Mesenchymal stem cell (in vitro differentiated cells and primary cell): ENCODE results near the gene PTPRU.

ENCODE experiments used
- DNase-seq: peaks from one replicate; pipeline ENCODE4 v3.0.0-alpha.2; 2013
- H2AFZ ChIP-seq: one replicate; pipeline ENCODE4 v1.6.1; 2013; ENCODE audit warnings: low read depth, mild to moderate bottlenecking, control low read depth, inconsistent platforms, low read length, moderate library complexity
- H2AK5ac ChIP-seq: 2 replicates; pipeline ENCODE4 v1.6.1; 2013; ENCODE audit warnings: low read length, moderate library complexity, mild to moderate bottlenecking, inconsistent platforms; ENCODE audit not compliant: severe bottlenecking
- H2BK120ac ChIP-seq: one replicate; pipeline ENCODE4 v1.6.1; 2013; ENCODE audit warnings: low read depth, mild to moderate bottlenecking, inconsistent platforms, low read length, moderate library complexity
- H2BK12ac ChIP-seq, 2 experiments: one replicate each; pipeline ENCODE4 v1.6.1; 2013; ENCODE audit warnings: inconsistent platforms in 2 of 2, low read length in 2 of 2, mild to moderate bottlenecking in 2 of 2, moderate library complexity in 2 of 2, control low read depth in 1 of 2
- H2BK15ac ChIP-seq: one replicate; pipeline ENCODE4 v1.6.1; 2013; ENCODE audit warnings: mild to moderate bottlenecking, low read depth, inconsistent platforms; ENCODE audit not compliant: poor library complexity, severe bottlenecking
- H2BK5ac ChIP-seq: 2 replicates; pipeline ENCODE4 v1.6.1; 2013; ENCODE audit warnings: low read depth, mild to moderate bottlenecking, low read length, control low read depth, inconsistent platforms; ENCODE audit not compliant: poor library complexity, severe bottlenecking
- H3K14ac ChIP-seq, 2 experiments: one replicate each; pipeline ENCODE4 v1.6.1; 2013; ENCODE audit warnings: inconsistent platforms in 2 of 2, low read length in 2 of 2, control low read depth in 1 of 2, mild to moderate bottlenecking in 1 of 2, moderate library complexity in 1 of 2
- H3K18ac ChIP-seq, 2 experiments: one replicate each; pipeline ENCODE4 v1.6.1; 2013; ENCODE audit warnings: inconsistent platforms in 2 of 2, low read length in 2 of 2, control low read depth in 1 of 2, low read depth in 1 of 2, mild to moderate bottlenecking in 1 of 2
- H3K23ac ChIP-seq, 2 experiments: one replicate each; pipeline ENCODE4 v1.6.1; 2013; ENCODE audit warnings: inconsistent platforms in 2 of 2, low read length in 2 of 2, mild to moderate bottlenecking in 2 of 2, moderate library complexity in 2 of 2, control low read depth in 1 of 2
- H3K27ac ChIP-seq: 2 replicates; pipeline ENCODE4 v1.5.1; 2013; ENCODE audit warnings: mild to moderate bottlenecking, moderate library complexity, low read length, control low read depth, inconsistent platforms; ENCODE audit not compliant: poor library complexity, severe bottlenecking
- H3K27me3 ChIP-seq, 2 experiments: 2 replicates each; pipeline versions ENCODE4 v1.6.1 to v1.7.0; 2013; ENCODE audit warnings: low read length in 2 of 2, mild to moderate bottlenecking in 2 of 2, moderate library complexity in 2 of 2, control low read depth in 1 of 2, inconsistent platforms in 1 of 2; ENCODE audit not compliant: control insufficient read depth in 1 of 2, insufficient read depth in 1 of 2
- H3K36me3 ChIP-seq, 2 experiments: 2 replicates each; pipeline versions ENCODE4 v1.6.1 to v1.7.0; 2013; ENCODE audit warnings: low read length in 2 of 2, control low read depth in 1 of 2, inconsistent platforms in 1 of 2, low read depth in 1 of 2, mild to moderate bottlenecking in 1 of 2; ENCODE audit not compliant: insufficient read depth in 2 of 2, control insufficient read depth in 1 of 2
- H3K4ac ChIP-seq, 2 experiments: one replicate each; pipeline ENCODE4 v1.6.1; 2013; ENCODE audit warnings: inconsistent platforms in 2 of 2, low read length in 2 of 2, mild to moderate bottlenecking in 2 of 2, moderate library complexity in 2 of 2, control low read depth in 1 of 2, low read depth in 1 of 2
- H3K4me1 ChIP-seq: 2 replicates; pipeline ENCODE4 v1.6.1; 2013; ENCODE audit warnings: low read depth, low read length, control low read depth; ENCODE audit not compliant: control insufficient read depth, insufficient read depth
- H3K4me2 ChIP-seq: 2 replicates; pipeline ENCODE4 v1.6.1; 2013; ENCODE audit warnings: low read length, mild to moderate bottlenecking, inconsistent platforms; ENCODE audit not compliant: poor library complexity, severe bottlenecking
- H3K4me3 ChIP-seq, 2 experiments: 2 replicates each; pipeline versions ENCODE4 v1.5.1 to v1.7.0; 2013; ENCODE audit warnings: low read length in 2 of 2, mild to moderate bottlenecking in 2 of 2, control low read depth in 1 of 2, low read depth in 1 of 2; ENCODE audit not compliant: insufficient read depth in 1 of 2
- H3K79me1 ChIP-seq: replicated peaks from 2 replicates; pipeline ENCODE4 v1.6.1; 2013; ENCODE audit warnings: mild to moderate bottlenecking, control low read depth, low read length, inconsistent platforms; ENCODE audit not compliant: poor library complexity, severe bottlenecking
- H3K9ac ChIP-seq: 2 replicates; pipeline ENCODE4 v1.7.0; 2013; ENCODE audit warnings: mild to moderate bottlenecking, low read length, moderate library complexity
- H3K9me3 ChIP-seq: 2 replicates; pipeline ENCODE4 v1.7.0; 2013; ENCODE audit warnings: mild to moderate bottlenecking, low read length; ENCODE audit not compliant: control insufficient read depth
- H4K8ac ChIP-seq: one replicate; pipeline ENCODE4 v1.6.1; 2013; ENCODE audit warnings: inconsistent platforms, mild to moderate bottlenecking, low read length, moderate library complexity
- H4K91ac ChIP-seq: one replicate; pipeline ENCODE4 v1.6.1; 2013; ENCODE audit warnings: mild to moderate bottlenecking, low read length, inconsistent platforms
- WGBS: methylation state at CpG from one replicate; pipeline ENCODE4 v1.1.7; 2013; ENCODE audit warnings: mixed read lengths; 5-methylcytosine and 5-hydroxymethylcytosine counted together

Gene PTPRU

GRCh38 chr1:29236712-29237128 is 398 bp downstream of the PTPRU start:
- WGBS: 2% methylated on average over 30 of the region's 30 CpGs
- Histone ChIP-seq H3K4me3 (peak overlapping the region; percentile 69 to 87), H3K27ac (no peak overlapping the region), H3K36me3 (no peaks in the 10 kb centered on the region), H3K9me3 (no peaks in the 10 kb centered on the region), H2BK120ac (no peak overlapping the region), H2BK5ac (no peak overlapping the region), H2AFZ (peak overlapping the region; percentile 65), H3K23ac (peak overlapping the region in 1 of 2 experiments; percentile 81), H3K79me1 (peaks cover 7% of the 10 kb centered on the region), H3K9ac (peak overlapping the region; percentile 85), H3K4me2 (peak overlapping the region; percentile 81), H3K14ac (peak overlapping the region in 1 of 2 experiments; percentile 57), H3K18ac (peak overlapping the region; percentile 31 to 46), H4K91ac (peak overlapping the region; percentile 2), H3K27me3 (peaks cover 0 to 19% of the 10 kb centered on the region in 2 experiments), H3K4me1 (peaks cover 25% of the 10 kb centered on the region), H2AK5ac (no peak overlapping the region), H2BK12ac (peak overlapping the region in 1 of 2 experiments; percentile 17), H2BK15ac (no peak overlapping the region), H4K8ac (peak overlapping the region; percentile 36), H3K4ac (no peak overlapping the region)
- DNase-seq: no peak

DNA sequence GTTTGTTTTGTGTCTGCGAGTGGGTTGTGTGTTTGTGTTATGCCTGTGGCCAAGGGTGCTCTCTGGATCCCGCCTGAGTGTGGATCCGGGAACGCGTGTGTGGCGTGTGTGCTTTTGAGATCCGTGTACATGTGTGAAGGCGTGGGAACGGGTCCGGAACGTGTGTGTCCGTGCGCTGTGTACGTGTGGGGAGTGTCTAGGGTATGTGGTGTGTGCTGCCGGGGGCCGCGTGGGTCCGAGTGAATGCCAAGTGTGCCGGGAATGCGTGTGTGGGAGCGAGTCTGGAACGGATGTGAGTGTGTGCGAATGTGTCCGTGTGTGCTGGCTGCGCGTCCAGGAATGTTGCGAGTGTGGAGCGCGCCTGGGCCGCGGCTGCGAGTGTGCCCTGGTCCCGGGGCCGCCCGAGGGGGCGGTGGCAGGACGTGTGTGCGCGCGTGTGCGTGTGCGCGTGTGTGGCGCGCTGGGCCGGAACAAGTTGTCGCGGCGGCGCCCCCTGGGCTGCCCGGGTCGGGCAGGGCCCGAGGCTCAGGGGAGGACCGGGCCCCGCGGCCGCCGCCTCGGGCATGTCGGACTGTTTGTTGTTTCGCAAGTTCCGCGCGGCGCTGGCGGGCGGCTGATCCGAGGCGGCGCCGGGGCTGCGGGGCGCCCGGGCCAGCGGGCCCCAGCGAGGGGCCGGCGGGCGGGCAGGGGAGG is 953 bp downstream of the PTPRU start:
- H3K27ac ChIP-seq: no peak overlapping the region
- 1% methylated on average over 61 of the region's 79 CpGs for WGBS
- peak overlapping the region; percentile 81 for H3K4me2 ChIP-seq
- no peak overlapping the region for H2AK5ac ChIP-seq
- peak overlapping the region; percentile 65 for H2AFZ ChIP-seq
- peak overlapping the region in 1 of 2 experiments; percentile 57 for H3K14ac ChIP-seq
- H2BK120ac ChIP-seq: peak overlapping the region; percentile 43
- no peaks in the 10 kb centered on the region for H3K9me3 ChIP-seq
- no peak overlapping the region for H2BK12ac ChIP-seq
- H3K36me3 ChIP-seq: no peaks in the 10 kb centered on the region
- peak overlapping the region; percentile 19 for H2BK15ac ChIP-seq
- peaks cover 25% of the 10 kb centered on the region for H3K4me1 ChIP-seq
- peak overlapping the region; percentile 69 to 87 for H3K4me3 ChIP-seq
- peak; percentile 68 for DNase-seq
- H4K91ac ChIP-seq: peak overlapping the region; percentile 2
- H3K23ac ChIP-seq: peak overlapping the region in 1 of 2 experiments; percentile 75
- peaks cover 0 to 19% of the 10 kb centered on the region in 2 experiments for H3K27me3 ChIP-seq
- peak overlapping the region; percentile 85 for H3K9ac ChIP-seq
- peak overlapping the region; percentile 46 to 70 for H3K18ac ChIP-seq
- H3K79me1 ChIP-seq: peaks cover 7% of the 10 kb centered on the region
- peak overlapping the region; percentile 4 for H4K8ac ChIP-seq
- H3K4ac ChIP-seq: no peak overlapping the region
- H2BK5ac ChIP-seq: no peak overlapping the region

- DNase-seq: peak; percentile 50
- H3K4me3 ChIP-seq: peak overlapping the region; percentile 69 to 88
- 1% methylated on average over 64 of the region's 93 CpGs for WGBS
- H2AK5ac ChIP-seq: no peak overlapping the region
- H2BK15ac ChIP-seq: no peak overlapping the region
- H3K79me1 ChIP-seq: peaks cover 7% of the 10 kb centered on the region
- H4K91ac ChIP-seq: no peak overlapping the region
- peak overlapping the region in 1 of 2 experiments; percentile 70 for H3K18ac ChIP-seq
- peak overlapping the region; percentile 21 to 22 for H2BK12ac ChIP-seq
- peak overlapping the region; percentile 81 for H3K4me2 ChIP-seq
- peaks cover 0 to 19% of the 10 kb centered on the region in 2 experiments for H3K27me3 ChIP-seq
- peaks cover 25% of the 10 kb centered on the region for H3K4me1 ChIP-seq
- peak overlapping the region; percentile 53 for H4K8ac ChIP-seq
- H3K27ac ChIP-seq: no peak overlapping the region
- H2BK5ac ChIP-seq: no peak overlapping the region
- H2AFZ ChIP-seq: no peak overlapping the region
- no peaks in the 10 kb centered on the region for H3K9me3 ChIP-seq
- peak overlapping the region; percentile 43 for H2BK120ac ChIP-seq
- no peak overlapping the region for H3K23ac ChIP-seq
- no peak overlapping the region for H3K4ac ChIP-seq
- peak overlapping the region; percentile 82 for H3K9ac ChIP-seq
- no peak overlapping the region for H3K14ac ChIP-seq
- no peaks in the 10 kb centered on the region for H3K36me3 ChIP-seq
Observed at GRCh38 chr1:29237852-29238619, 1.7 kb downstream of the PTPRU start.

DNA sequence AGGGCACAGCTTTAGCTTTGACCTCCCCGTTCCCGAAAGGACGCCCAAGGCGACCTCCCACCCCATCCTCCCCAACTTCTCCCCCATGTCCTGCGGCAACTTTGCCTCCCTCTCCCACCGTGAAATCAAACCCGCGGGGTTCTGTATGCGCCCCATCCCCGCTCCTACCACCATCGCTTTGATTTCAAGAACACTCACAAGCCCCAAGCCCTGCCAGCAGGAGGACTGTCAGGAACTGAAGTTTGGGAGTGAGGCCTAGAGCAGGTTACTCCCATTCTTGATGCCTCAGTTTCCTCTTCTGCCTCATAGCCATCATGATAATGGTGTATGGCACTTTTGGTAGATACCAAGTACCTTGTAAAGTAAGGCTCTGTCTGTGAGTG is 2.3 kb downstream of the PTPRU start:
- no peak overlapping the region for H4K91ac ChIP-seq
- H2BK12ac ChIP-seq: no peak overlapping the region
- H3K18ac ChIP-seq: no peak overlapping the region
- DNase-seq: no peak
- no peaks in the 10 kb centered on the region for H3K36me3 ChIP-seq
- no peak overlapping the region for H2AK5ac ChIP-seq
- H3K23ac ChIP-seq: no peak overlapping the region
- H3K9me3 ChIP-seq: no peaks in the 10 kb centered on the region
- peak overlapping the region; percentile 69 to 88 for H3K4me3 ChIP-seq
- peak overlapping the region; percentile 81 for H3K4me2 ChIP-seq
- H3K79me1 ChIP-seq: peaks cover 8% of the 10 kb centered on the region
- H4K8ac ChIP-seq: no peak overlapping the region
- H2BK15ac ChIP-seq: no peak overlapping the region
- H2BK120ac ChIP-seq: no peak overlapping the region
- H3K9ac ChIP-seq: peak overlapping the region; percentile 82
- no peak overlapping the region for H3K14ac ChIP-seq
- H3K4me1 ChIP-seq: peaks cover 28% of the 10 kb centered on the region
- WGBS: 19% methylated on average over 9 of the region's 11 CpGs
- H3K27ac ChIP-seq: no peak overlapping the region
- no peak overlapping the region for H2BK5ac ChIP-seq
- no peak overlapping the region for H2AFZ ChIP-seq
- peaks cover 0 to 17% of the 10 kb centered on the region in 2 experiments for H3K27me3 ChIP-seq
- H3K4ac ChIP-seq: no peak overlapping the region
